IMR-90 (cell line): Measurements from ENCODE around the gene RNU6-1.

Experiments used
- BHLHE40 ChIP-seq: fragments of 150-350 bp; IDR thresholded peaks from 2 replicates; pipeline ENCODE4 v1.6.1; 2016; ENCODE audit warnings: mild to moderate bottlenecking, low read depth, low read length
- CEBPB ChIP-seq: IDR thresholded peaks from 2 replicates; pipeline ENCODE4 v1.6.1; 2012; ENCODE audit warnings: low read depth, low read length, improper control_type of control experiment
- ELK1 ChIP-seq: fragments of 150-350 bp; IDR thresholded peaks from 2 replicates; pipeline ENCODE4 v1.6.1; 2016; ENCODE audit warnings: low read depth, mild to moderate bottlenecking, low read length, moderate library complexity, borderline replicate concordance
- FOS ChIP-seq: fragments of 150-350 bp; IDR thresholded peaks from 2 replicates; pipeline ENCODE4 v1.6.1; 2016; ENCODE audit warnings: low read depth, low read length
- MXI1 ChIP-seq: IDR thresholded peaks from 2 replicates; pipeline ENCODE4 v1.6.1; 2012; ENCODE audit warnings: low read depth, mild to moderate bottlenecking, low read length, moderate library complexity, borderline replicate concordance
- NFE2L2 ChIP-seq: fragments of 150-350 bp; IDR thresholded peaks from 2 replicates; pipeline ENCODE4 v1.6.1; 2016; ENCODE audit warnings: low read depth, mild to moderate bottlenecking, low read length
- POLR2A ChIP-seq: IDR thresholded peaks from 2 replicates; pipeline ENCODE4 v1.6.1; 2012; ENCODE audit warnings: mild to moderate bottlenecking, low read depth, low read length
- RAD21 ChIP-seq: IDR thresholded peaks from 2 replicates; pipeline ENCODE4 v1.6.1; 2012; ENCODE audit warnings: low read length, improper control_type of control experiment
- RCOR1 ChIP-seq: IDR thresholded peaks from 2 replicates; pipeline ENCODE4 v1.6.1; 2012; ENCODE audit warnings: mild to moderate bottlenecking, low read length, improper control_type of control experiment; ENCODE audit not compliant: insufficient replicate concordance
- RFX5 ChIP-seq: IDR thresholded peaks from 2 replicates; pipeline ENCODE4 v1.8.0; 2012; ENCODE audit warnings: low read depth, mild to moderate bottlenecking, low read length, moderate library complexity
- SMC3 ChIP-seq: fragments of 150-350 bp; IDR thresholded peaks from 2 replicates; pipeline ENCODE4 v1.6.1; 2016; ENCODE audit warnings: low read depth, mild to moderate bottlenecking, antibody characterized with exemption, low read length, moderate library complexity
- USF2 ChIP-seq: fragments of 150-350 bp; IDR thresholded peaks from 2 replicates; pipeline ENCODE4 v1.6.1; 2017; ENCODE audit warnings: mild to moderate bottlenecking, antibody characterized with exemption, low read length, low read depth
- TF ChIP-seq, protein P1 (sequence below): conservative IDR thresholded peaks from 2 replicates; pipeline ENCODE4 v1.5.1; 2012; ENCODE audit warnings: mild to moderate bottlenecking, low read depth, low read length, improper control_type of control experiment

DNA sequence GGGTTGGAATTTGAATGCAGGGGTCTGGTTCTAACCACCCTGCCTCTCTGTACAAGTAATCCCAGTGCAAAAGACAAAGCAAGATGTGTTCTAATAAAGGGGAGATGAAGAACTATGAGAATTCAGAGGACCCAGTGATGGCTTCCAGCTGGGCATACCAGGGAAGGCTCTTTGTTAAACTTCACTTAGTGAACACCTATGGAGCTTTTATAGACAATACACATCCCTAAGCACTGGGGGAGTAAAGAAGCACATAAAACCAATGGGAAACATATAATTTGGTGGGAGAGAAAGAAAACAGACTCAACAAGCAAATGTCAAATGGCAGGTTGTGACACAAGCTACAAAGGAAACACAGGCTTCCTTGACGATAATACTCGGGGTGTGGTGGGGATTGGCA, 47.9 kb upstream of the RNU6-1 start:
- TF ChIP-seq, protein P1, sequence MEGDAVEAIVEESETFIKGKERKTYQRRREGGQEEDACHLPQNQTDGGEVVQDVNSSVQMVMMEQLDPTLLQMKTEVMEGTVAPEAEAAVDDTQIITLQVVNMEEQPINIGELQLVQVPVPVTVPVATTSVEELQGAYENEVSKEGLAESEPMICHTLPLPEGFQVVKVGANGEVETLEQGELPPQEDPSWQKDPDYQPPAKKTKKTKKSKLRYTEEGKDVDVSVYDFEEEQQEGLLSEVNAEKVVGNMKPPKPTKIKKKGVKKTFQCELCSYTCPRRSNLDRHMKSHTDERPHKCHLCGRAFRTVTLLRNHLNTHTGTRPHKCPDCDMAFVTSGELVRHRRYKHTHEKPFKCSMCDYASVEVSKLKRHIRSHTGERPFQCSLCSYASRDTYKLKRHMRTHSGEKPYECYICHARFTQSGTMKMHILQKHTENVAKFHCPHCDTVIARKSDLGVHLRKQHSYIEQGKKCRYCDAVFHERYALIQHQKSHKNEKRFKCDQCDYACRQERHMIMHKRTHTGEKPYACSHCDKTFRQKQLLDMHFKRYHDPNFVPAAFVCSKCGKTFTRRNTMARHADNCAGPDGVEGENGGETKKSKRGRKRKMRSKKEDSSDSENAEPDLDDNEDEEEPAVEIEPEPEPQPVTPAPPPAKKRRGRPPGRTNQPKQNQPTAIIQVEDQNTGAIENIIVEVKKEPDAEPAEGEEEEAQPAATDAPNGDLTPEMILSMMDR = no peak
- TF ChIP-seq RFX5 (no peak), POLR2A (no peak), USF2 (no peak), RAD21 (no peak), CEBPB (no peak), RCOR1 (no peak), MXI1 (no peak), FOS (no peak), BHLHE40 (no peak), SMC3 (no peak), NFE2L2 (no peak), ELK1 (no peak)
